Cardiac muscle cell (in vitro differentiated cells and primary cell): ENCODE measurements around the gene EFCAB5. TPM values are rescaled to one million over a fixed set of nuclear protein-coding genes. Genes with fewer than 3 reads are reported as not detected.

ENCODE experiments used
- DNase-seq, 2 donors: peaks; one replicate each; pipeline versions ENCODE4 v3.0.0 to v3.0.0-alpha.2; 2010 to 2017; ENCODE audit warnings: low read depth in 1 of 2, low spot score in 1 of 2
- H3K27ac ChIP-seq: fragments of 200-600 bp; sonication (generic); 2 replicates; pipeline ENCODE4 v1.5.1; 2016
- H3K27me3 ChIP-seq: fragments of 200-600 bp; sonication (generic); 2 replicates; pipeline ENCODE4 v1.6.0; 2016; ENCODE audit warnings: control low read depth
- H3K36me3 ChIP-seq: fragments of 200-600 bp; sonication (generic); 2 replicates; pipeline ENCODE4 v1.5.1; 2016; ENCODE audit warnings: control low read depth
- H3K4me1 ChIP-seq: fragments of 200-600 bp; sonication (generic); 2 replicates; pipeline ENCODE4 v1.8.1; 2017; ENCODE audit warnings: low read depth, mild to moderate bottlenecking, mixed run types
- H3K4me3 ChIP-seq: fragments of 200-600 bp; sonication (generic); 2 replicates; pipeline ENCODE4 v1.5.1; 2016; ENCODE audit warnings: mild to moderate bottlenecking
- H3K9me3 ChIP-seq: fragments of 200-600 bp; sonication (generic); 2 replicates; pipeline ENCODE4 v1.5.1; 2017; ENCODE audit warnings: low read depth, mild to moderate bottlenecking, control low read depth
- polyA plus RNA-seq: library from polyadenylated mRNA; unstranded; fragments of >200 nt; fragmentation: Nextera tagmentation; extraction: Ambion mirVana; gene quantifications from 2 replicates; pipeline ENCODE4 v1.2.1, GENCODE V29; 2016
- total RNA-seq: library from RNA; depleted of rRNA; stranded (reverse); fragments of >200 nt; gene quantifications from 2 replicates; pipeline ENCODE4 v1.2.3, GENCODE V29; 2016
- TF ChIP-seq, protein P1 (sequence below): IDR thresholded peaks from 2 replicates; pipeline ENCODE4 v1.5.1; 2012; ENCODE audit warnings: low read depth, mild to moderate bottlenecking, low read length

The EFCAB5 gene
- total and polyA plus RNA-seq, 2 experiments from 2014 or later = 0.12 to 1.5 TPM

DNA sequence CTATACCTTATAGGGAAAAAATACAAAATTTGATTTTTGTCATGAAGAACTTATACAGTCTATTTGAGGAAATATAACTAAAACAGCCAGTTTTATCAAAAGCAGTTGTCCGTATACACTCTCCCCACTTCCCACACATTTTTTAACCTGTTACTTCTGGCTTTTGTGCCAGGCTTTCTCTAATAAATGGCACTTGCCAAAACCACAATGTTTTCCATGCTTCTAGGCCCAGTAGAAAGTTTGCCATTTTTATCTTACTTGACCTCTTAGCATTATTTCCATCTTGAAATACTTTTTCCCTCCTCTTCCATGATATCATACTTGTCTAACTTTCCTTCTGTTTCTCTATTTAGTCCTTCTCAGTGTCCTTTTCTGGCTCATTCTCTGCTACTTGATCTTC is 38.8 kb downstream of the EFCAB5 start:
- Histone ChIP-seq H3K27ac (no peak overlapping the region), H3K4me3 (no peak overlapping the region), H3K4me1 (no peaks in the 10 kb centered on the region), H3K9me3 (no peaks in the 10 kb centered on the region), H3K27me3 (no peaks in the 10 kb centered on the region), H3K36me3 (no peaks in the 10 kb centered on the region)
- peak in 1 of 2 donors; percentile 21 for DNase-seq
- TF ChIP-seq, protein P1, sequence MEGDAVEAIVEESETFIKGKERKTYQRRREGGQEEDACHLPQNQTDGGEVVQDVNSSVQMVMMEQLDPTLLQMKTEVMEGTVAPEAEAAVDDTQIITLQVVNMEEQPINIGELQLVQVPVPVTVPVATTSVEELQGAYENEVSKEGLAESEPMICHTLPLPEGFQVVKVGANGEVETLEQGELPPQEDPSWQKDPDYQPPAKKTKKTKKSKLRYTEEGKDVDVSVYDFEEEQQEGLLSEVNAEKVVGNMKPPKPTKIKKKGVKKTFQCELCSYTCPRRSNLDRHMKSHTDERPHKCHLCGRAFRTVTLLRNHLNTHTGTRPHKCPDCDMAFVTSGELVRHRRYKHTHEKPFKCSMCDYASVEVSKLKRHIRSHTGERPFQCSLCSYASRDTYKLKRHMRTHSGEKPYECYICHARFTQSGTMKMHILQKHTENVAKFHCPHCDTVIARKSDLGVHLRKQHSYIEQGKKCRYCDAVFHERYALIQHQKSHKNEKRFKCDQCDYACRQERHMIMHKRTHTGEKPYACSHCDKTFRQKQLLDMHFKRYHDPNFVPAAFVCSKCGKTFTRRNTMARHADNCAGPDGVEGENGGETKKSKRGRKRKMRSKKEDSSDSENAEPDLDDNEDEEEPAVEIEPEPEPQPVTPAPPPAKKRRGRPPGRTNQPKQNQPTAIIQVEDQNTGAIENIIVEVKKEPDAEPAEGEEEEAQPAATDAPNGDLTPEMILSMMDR = no peak

DNA sequence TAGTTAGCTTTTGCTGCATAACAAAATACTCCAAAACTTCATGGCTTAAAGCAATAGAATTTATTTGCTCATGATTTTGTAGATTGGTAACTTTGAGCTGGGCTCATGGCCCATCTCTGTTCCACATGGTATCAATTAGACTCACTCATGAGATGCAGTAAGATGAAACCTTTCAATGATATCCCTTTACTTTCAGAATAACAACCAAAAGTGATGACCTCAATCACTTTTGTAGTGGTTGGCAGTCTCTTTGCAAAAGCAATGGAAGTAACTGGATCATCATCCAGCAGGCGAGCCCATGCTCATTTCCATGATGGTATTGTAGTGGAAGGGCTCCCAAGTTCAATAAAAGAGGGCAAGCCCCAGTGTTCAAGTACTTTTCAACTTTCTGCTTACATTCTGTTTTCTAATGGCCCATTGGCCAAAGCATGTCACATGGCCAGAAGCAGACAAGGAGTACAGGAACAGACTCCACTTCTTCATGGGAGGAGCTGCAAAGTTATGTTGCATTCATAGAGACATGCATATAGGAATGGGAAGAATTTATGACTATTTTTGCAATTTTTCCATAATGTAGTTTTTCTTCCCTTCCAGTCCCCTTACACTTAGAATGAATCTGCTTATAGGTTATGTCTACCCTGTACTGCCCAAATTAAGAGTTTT is 41.7 kb downstream of the EFCAB5 start:
- Histone ChIP-seq H3K9me3 (no peaks in the 10 kb centered on the region), H3K27ac (no peak overlapping the region), H3K4me1 (no peaks in the 10 kb centered on the region), H3K36me3 (no peaks in the 10 kb centered on the region), H3K27me3 (no peaks in the 10 kb centered on the region), H3K4me3 (no peak overlapping the region)
- DNase-seq = no peak
- TF ChIP-seq, protein P1 = no peak

GRCh38 chr17:29996458-29996857 is 55.0 kb downstream of the EFCAB5 start:
- TF ChIP-seq, protein P1 = no peak
- H3K27me3 ChIP-seq = no peaks in the 10 kb centered on the region
- no peaks in the 10 kb centered on the region for H3K36me3 ChIP-seq
- peaks cover 7% of the 10 kb centered on the region for H3K4me1 ChIP-seq
- H3K27ac ChIP-seq = no peak overlapping the region
- no peak for DNase-seq
- H3K4me3 ChIP-seq = no peak overlapping the region
- no peaks in the 10 kb centered on the region for H3K9me3 ChIP-seq

DNA sequence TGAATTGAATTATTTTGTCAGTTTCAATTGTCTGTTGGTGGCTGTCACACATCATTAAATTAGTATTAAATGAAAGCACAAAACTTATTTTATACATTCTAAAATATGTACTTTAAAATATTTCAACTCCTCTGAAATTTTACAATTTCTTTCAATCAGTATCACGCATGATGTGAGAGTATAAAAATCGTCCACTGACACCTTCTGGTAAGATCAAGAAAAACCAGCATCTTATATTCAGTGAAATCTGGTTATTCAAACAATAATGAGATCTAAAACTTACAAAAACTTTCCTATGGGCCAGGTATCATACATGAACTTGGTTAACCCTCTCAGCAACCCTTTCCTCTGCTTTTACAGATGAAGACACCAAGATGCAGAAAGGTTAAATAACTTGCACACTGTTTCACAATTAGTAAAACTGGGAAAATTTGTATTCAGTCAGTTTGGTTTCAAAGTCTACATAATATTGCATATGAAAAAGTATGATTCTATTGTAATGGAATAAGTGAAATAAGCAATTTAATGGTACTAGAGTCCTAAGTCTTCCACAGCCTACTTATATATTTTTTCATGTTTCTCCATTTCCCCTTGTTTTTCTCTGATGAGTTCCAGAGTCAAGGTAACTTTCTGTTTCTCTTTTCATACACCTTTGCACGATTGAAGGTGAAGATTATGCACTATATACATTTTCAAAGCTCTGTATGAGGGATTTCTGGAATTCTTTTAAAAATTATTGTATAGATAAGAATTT is 58.7 kb downstream of the EFCAB5 start:
- TF ChIP-seq, protein P1 = peak; percentile 6
- no peak for DNase-seq
- Histone ChIP-seq H3K27ac (no peak overlapping the region), H3K4me1 (peaks cover 7% of the 10 kb centered on the region), H3K36me3 (no peaks in the 10 kb centered on the region), H3K27me3 (no peaks in the 10 kb centered on the region), H3K4me3 (no peak overlapping the region), H3K9me3 (no peaks in the 10 kb centered on the region)

GRCh38 chr17:30000755-30001257 is 59.4 kb downstream of the EFCAB5 start:
- Histone ChIP-seq H3K9me3 (no peaks in the 10 kb centered on the region), H3K4me3 (no peak overlapping the region)
- TF ChIP-seq, protein P1 = no peak

More at GRCh38 chr17:30000755-30001257, 59.4 kb downstream of the EFCAB5 start:
- no peaks in the 10 kb centered on the region for H3K27me3 ChIP-seq
- peaks cover 11% of the 10 kb centered on the region for H3K4me1 ChIP-seq
- no peaks in the 10 kb centered on the region for H3K36me3 ChIP-seq
- no peak for DNase-seq
- no peak overlapping the region for H3K27ac ChIP-seq
